ENCODE results near the gene OR2F1. TPM values are rescaled to one million over a fixed set of nuclear protein-coding genes. Genes with fewer than 3 reads are reported as not detected.

Gene OR2F1
- total RNA-seq, 2 donors from 2014 or later, result not detected

DNA sequence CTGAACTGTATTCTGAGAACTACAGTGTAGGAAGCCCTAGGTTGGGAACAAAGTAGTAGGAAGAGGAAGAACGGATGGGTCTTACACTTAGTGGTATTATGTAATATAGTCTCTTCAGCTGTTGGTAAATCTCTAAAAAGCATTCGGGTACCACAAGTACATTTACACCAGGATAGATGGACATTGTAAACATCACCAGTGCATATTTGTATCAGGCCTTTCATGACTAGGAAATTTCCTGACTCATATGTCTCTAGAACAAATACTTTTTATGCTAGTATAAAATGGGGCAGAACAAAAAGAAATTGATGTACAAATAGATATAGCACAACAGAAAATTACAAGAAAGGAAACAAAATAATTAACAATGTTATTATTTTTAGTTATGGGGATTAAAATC is 23.9 kb downstream of the OR2F1 start:
- 80 to 89% methylated on average over 2 of the region's 2 CpGs for WGBS, 2 donors

DNA sequence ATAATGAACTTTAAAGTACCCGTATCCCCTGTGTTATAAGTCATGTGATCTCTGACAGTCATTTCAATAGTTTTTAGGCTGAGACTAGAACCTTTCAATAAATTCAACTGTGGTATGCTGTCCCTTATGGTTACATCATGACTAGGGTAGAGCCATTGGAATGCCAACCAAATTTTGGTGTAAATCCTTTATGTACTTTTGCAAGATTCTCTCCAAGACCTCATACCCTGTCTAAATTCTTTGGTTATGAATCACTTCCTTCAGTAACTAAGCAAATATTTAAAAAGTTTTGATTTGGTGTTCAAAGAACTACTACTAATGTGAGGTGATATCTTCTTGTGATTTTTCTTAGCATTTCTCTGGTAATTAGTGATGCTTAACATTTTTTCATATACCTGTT is 24.7 kb downstream of the OR2F1 start:
- no peak for DNase-seq
- H3K4me1 ChIP-seq, result peaks cover 5% of the 10 kb centered on the region
- no peaks in the 10 kb centered on the region for H3K36me3 ChIP-seq (replicated peaks in 1 of 2; ENCODE audit: insufficient read depth in 1 of 2, low read depth in 2 of 2)
- no peak overlapping the region for H3K27ac ChIP-seq
- no peak overlapping the region for H3K4me3 ChIP-seq
- no peaks in the 10 kb centered on the region for H3K27me3 ChIP-seq
- no peaks in the 10 kb centered on the region for H3K9me3 ChIP-seq
- TF ChIP-seq POLR2A (IDR thresholded peaks at IDR 0.05), result no peak
- TF ChIP-seq CTCF (IDR thresholded peaks at IDR 0.05), result no peak
- no peak for ATAC-seq
- 87 to 89% methylated on average over 1 of the region's 1 CpG for WGBS, 2 donors
- intact Hi-C loops (cut with DNase I), result no loop called here

More for the DNA sequence above, 23.9 kb downstream of the OR2F1 start:
- Histone ChIP-seq H3K27ac (no peak overlapping the region), H3K27me3 (no peaks in the 10 kb centered on the region), H3K4me3 (no peak overlapping the region), H3K9me3 (no peaks in the 10 kb centered on the region), H3K36me3 (replicated peaks in 1 of 2; ENCODE audit: insufficient read depth in 1 of 2, low read depth in 2 of 2) (no peaks in the 10 kb centered on the region), H3K4me1 (peaks cover 5% of the 10 kb centered on the region)
- TF ChIP-seq POLR2A (IDR thresholded peaks at IDR 0.05) (no peak), CTCF (IDR thresholded peaks at IDR 0.05) (no peak)
- ATAC-seq (no peak), DNase-seq (no peak)
- intact Hi-C loops (cut with DNase I), result no loop called here

DNA sequence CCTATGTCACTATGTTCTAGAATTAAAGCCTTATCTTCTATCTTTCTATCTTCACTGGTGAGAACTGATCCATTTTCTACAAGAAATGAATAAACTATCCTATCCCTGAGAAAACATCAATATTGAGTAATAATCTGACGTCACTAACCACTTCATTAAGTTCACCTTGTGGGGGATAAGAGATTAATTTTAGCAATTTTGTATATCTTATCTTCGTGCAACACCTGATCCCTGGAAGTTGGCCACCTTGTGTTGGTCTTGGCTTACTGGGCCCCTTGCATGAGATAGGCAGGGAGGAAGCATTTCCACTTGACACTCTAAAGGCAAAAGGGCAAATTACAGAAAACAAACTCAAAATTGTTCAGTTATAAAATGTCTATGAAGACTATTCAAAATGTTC is 25.4 kb downstream of the OR2F1 start:
- H3K27ac ChIP-seq, result no peak overlapping the region
- no peak for TF ChIP-seq CTCF (IDR thresholded peaks at IDR 0.05)
- no peak for TF ChIP-seq POLR2A (IDR thresholded peaks at IDR 0.05)
- no peak overlapping the region for H3K4me3 ChIP-seq
- ATAC-seq, result peak; percentile 47
- intact Hi-C loops (cut with DNase I), result no loop called here
- H3K36me3 ChIP-seq (replicated peaks in 1 of 2; ENCODE audit: insufficient read depth in 1 of 2, low read depth in 2 of 2), result no peaks in the 10 kb centered on the region
- no peaks in the 10 kb centered on the region for H3K27me3 ChIP-seq
- WGBS, 2 donors, result 3 to 16% methylated on average over 2 of the region's 2 CpGs
- H3K4me1 ChIP-seq, result peaks cover 5% of the 10 kb centered on the region
- no peaks in the 10 kb centered on the region for H3K9me3 ChIP-seq
- peak in 2 of 4 donors; percentile 38 to 51 for DNase-seq

- intact Hi-C loops (cut with DNase I), result no loop called here
- DNase-seq, result no peak
- Histone ChIP-seq H3K9me3 (no peaks in the 10 kb centered on the region), H3K4me3 (no peak overlapping the region), H3K4me1 (peaks cover 5% of the 10 kb centered on the region), H3K36me3 (replicated peaks in 1 of 2; ENCODE audit: insufficient read depth in 1 of 2, low read depth in 2 of 2) (no peaks in the 10 kb centered on the region), H3K27me3 (no peaks in the 10 kb centered on the region), H3K27ac (no peak overlapping the region)
- no peak for TF ChIP-seq CTCF (IDR thresholded peaks at IDR 0.05)
- TF ChIP-seq POLR2A (IDR thresholded peaks at IDR 0.05), result no peak
- no peak for ATAC-seq
- WGBS, 2 donors, result 91 to 98% methylated on average over 9 to 10 of the region's 10 CpGs
Observed at GRCh38 chr7:143980746-143981510, 26.3 kb downstream of the OR2F1 start.

DNA sequence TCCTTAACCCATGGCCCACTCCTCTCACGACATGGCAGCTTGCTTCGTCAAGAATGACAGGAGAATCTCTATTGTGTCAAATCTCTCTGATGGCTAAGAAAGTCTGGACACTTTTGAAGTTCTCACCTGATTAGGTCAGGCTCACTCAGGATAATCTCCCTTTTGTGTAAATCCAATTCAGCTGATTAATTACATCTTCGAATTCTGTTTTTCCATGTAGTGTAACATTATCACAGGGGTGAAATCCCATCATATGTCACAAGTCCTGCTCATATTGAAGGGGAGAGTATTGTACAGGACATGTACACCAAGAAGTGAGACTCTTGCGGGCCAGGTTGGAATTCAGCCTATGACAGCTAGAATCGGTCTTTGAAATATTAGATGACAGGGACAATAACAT is 29.3 kb downstream of the OR2F1 start:
- H3K4me1 ChIP-seq, result peaks cover 5% of the 10 kb centered on the region

More for the DNA sequence above, 29.3 kb downstream of the OR2F1 start:
- no peaks in the 10 kb centered on the region for H3K9me3 ChIP-seq
- no peak for TF ChIP-seq CTCF (IDR thresholded peaks at IDR 0.05)
- no peaks in the 10 kb centered on the region for H3K36me3 ChIP-seq (replicated peaks in 1 of 2; ENCODE audit: insufficient read depth in 1 of 2, low read depth in 2 of 2)
- intact Hi-C loops (cut with DNase I), result no loop called here
- 85 to 91% methylated on average over 5 of the region's 5 CpGs for WGBS, 2 donors
- DNase-seq, result no peak
- ATAC-seq, result no peak
- no peak overlapping the region for H3K27ac ChIP-seq
- no peak overlapping the region for H3K4me3 ChIP-seq
- no peaks in the 10 kb centered on the region for H3K27me3 ChIP-seq
